ENCODE results near the gene FERMT1. TPM values are rescaled to one million over a fixed set of nuclear protein-coding genes. Genes with fewer than 3 reads are reported as not detected.

FERMT1 gene
- total RNA-seq, 1 donor from 2014 or later: 10.9 TPM

GRCh38 chr20:6122111-6122872 lies 538 bp downstream of the FERMT1 start:
- Mint-ChIP-seq H3K27ac (ENCODE audit: unreplicated experiment) (no peak overlapping the region), H3K4me1 (ENCODE audit: low read depth, unreplicated experiment) (peaks cover 3% of the 10 kb centered on the region), H3K9me3 (ENCODE audit: unreplicated experiment) (no peaks in the 10 kb centered on the region), H3K4me3 (ENCODE audit: unreplicated experiment) (peak overlapping the region; percentile 82), H3K36me3 (ENCODE audit: low read depth, unreplicated experiment) (no peaks in the 10 kb centered on the region), H3K27me3 (ENCODE audit: low read depth, unreplicated experiment) (no peaks in the 10 kb centered on the region)
- FAIRE-seq (no peak), DNase-seq (ENCODE audit: low read depth) (peak; percentile 55)
- no peak for TF ChIP-seq CTCF (IDR thresholded peaks at IDR 0.05; ENCODE audit: insufficient read depth, low read depth, low read length)
- TF ChIP-seq EZH2 (IDR thresholded peaks at IDR 0.05; ENCODE audit: insufficient read depth, low read length): no peak
- H3K27me3 ChIP-seq (ENCODE audit: insufficient read depth, low read length): no peaks in the 10 kb centered on the region
- peak overlapping the region; percentile 68 for H3K4me3 ChIP-seq (ENCODE audit: insufficient read depth, low read depth, low read length)
- no peaks in the 10 kb centered on the region for H3K36me3 ChIP-seq (ENCODE audit: insufficient read depth, low read length)
- peak overlapping the region; percentile 74 for H3K9ac ChIP-seq (ENCODE audit: low read length)
- H3K79me2 ChIP-seq (ENCODE audit: insufficient read depth, low read length): no peaks in the 10 kb centered on the region
- peaks cover 14% of the 10 kb centered on the region for H3K4me1 ChIP-seq (ENCODE audit: insufficient read depth, low read length)
- no peaks in the 10 kb centered on the region for H4K20me1 ChIP-seq (ENCODE audit: insufficient read depth, low read length)
- peak overlapping the region; percentile 93 for H2AFZ ChIP-seq (ENCODE audit: low read depth, low read length)
- no peak overlapping the region for H3K27ac ChIP-seq (ENCODE audit: low read depth, low read length)
- H3K9me3 ChIP-seq (ENCODE audit: insufficient read depth, low read depth, low read length): no peaks in the 10 kb centered on the region
- H3K4me2 ChIP-seq (ENCODE audit: low read length): peak overlapping the region; percentile 90

- H3K4me3 Mint-ChIP-seq (ENCODE audit: unreplicated experiment): peak overlapping the region; percentile 77
- no peaks in the 10 kb centered on the region for H3K79me2 ChIP-seq (ENCODE audit: insufficient read depth, low read length)
- H3K36me3 Mint-ChIP-seq (ENCODE audit: low read depth, unreplicated experiment): peaks cover 3% of the 10 kb centered on the region
- no peaks in the 10 kb centered on the region for H3K9me3 Mint-ChIP-seq (ENCODE audit: unreplicated experiment)
- no peak for TF ChIP-seq EZH2 (IDR thresholded peaks at IDR 0.05; ENCODE audit: insufficient read depth, low read length)
- no peaks in the 10 kb centered on the region for H4K20me1 ChIP-seq (ENCODE audit: insufficient read depth, low read length)
- no peaks in the 10 kb centered on the region for H3K27me3 ChIP-seq (ENCODE audit: insufficient read depth, low read length)
- no peak for DNase-seq (ENCODE audit: low read depth)
- FAIRE-seq: no peak
- peaks cover 14% of the 10 kb centered on the region for H3K4me1 ChIP-seq (ENCODE audit: insufficient read depth, low read length)
- H3K9me3 ChIP-seq (ENCODE audit: insufficient read depth, low read depth, low read length): no peaks in the 10 kb centered on the region
- no peaks in the 10 kb centered on the region for H3K36me3 ChIP-seq (ENCODE audit: insufficient read depth, low read length)
- H3K4me3 ChIP-seq (ENCODE audit: insufficient read depth, low read depth, low read length): no peak overlapping the region
- peak overlapping the region; percentile 90 for H3K4me2 ChIP-seq (ENCODE audit: low read length)
- H3K27ac Mint-ChIP-seq (ENCODE audit: unreplicated experiment): no peak overlapping the region
- H3K9ac ChIP-seq (ENCODE audit: low read length): no peak overlapping the region
- H3K27ac ChIP-seq (ENCODE audit: low read depth, low read length): no peak overlapping the region
- no peak overlapping the region for H2AFZ ChIP-seq (ENCODE audit: low read depth, low read length)
- peaks cover 3% of the 10 kb centered on the region for H3K4me1 Mint-ChIP-seq (ENCODE audit: low read depth, unreplicated experiment)
- no peaks in the 10 kb centered on the region for H3K27me3 Mint-ChIP-seq (ENCODE audit: low read depth, unreplicated experiment)
These were observed 1.3 kb downstream of the FERMT1 start for GRCh38 chr20:6121504-6121903.

GRCh38 chr20:6120491-6120988 lies 2.3 kb downstream of the FERMT1 start:
- H3K9ac ChIP-seq (ENCODE audit: low read length): no peak overlapping the region
- H3K27me3 Mint-ChIP-seq (ENCODE audit: low read depth, unreplicated experiment): no peaks in the 10 kb centered on the region
- no peak overlapping the region for H3K4me3 ChIP-seq (ENCODE audit: insufficient read depth, low read depth, low read length)
- no peak for TF ChIP-seq CTCF (IDR thresholded peaks at IDR 0.05; ENCODE audit: insufficient read depth, low read depth, low read length)
- TF ChIP-seq EZH2 (IDR thresholded peaks at IDR 0.05; ENCODE audit: insufficient read depth, low read length): no peak
- H3K4me3 Mint-ChIP-seq (ENCODE audit: unreplicated experiment): no peak overlapping the region
- H3K79me2 ChIP-seq (ENCODE audit: insufficient read depth, low read length): no peaks in the 10 kb centered on the region
- peaks cover 14% of the 10 kb centered on the region for H3K4me1 ChIP-seq (ENCODE audit: insufficient read depth, low read length)
- peaks cover 5% of the 10 kb centered on the region for H3K36me3 Mint-ChIP-seq (ENCODE audit: low read depth, unreplicated experiment)
- no peaks in the 10 kb centered on the region for H3K36me3 ChIP-seq (ENCODE audit: insufficient read depth, low read length)
- DNase-seq (ENCODE audit: low read depth) (no peak), FAIRE-seq (no peak)
- no peaks in the 10 kb centered on the region for H4K20me1 ChIP-seq (ENCODE audit: insufficient read depth, low read length)
- no peaks in the 10 kb centered on the region for H3K27me3 ChIP-seq (ENCODE audit: insufficient read depth, low read length)
- H3K27ac Mint-ChIP-seq (ENCODE audit: unreplicated experiment): no peak overlapping the region
- peaks cover 3% of the 10 kb centered on the region for H3K4me1 Mint-ChIP-seq (ENCODE audit: low read depth, unreplicated experiment)
- no peaks in the 10 kb centered on the region for H3K9me3 ChIP-seq (ENCODE audit: insufficient read depth, low read depth, low read length)
- no peak overlapping the region for H3K27ac ChIP-seq (ENCODE audit: low read depth, low read length)
- H3K4me2 ChIP-seq (ENCODE audit: low read length): no peak overlapping the region
- H3K9me3 Mint-ChIP-seq (ENCODE audit: unreplicated experiment): no peaks in the 10 kb centered on the region
- no peak overlapping the region for H2AFZ ChIP-seq (ENCODE audit: low read depth, low read length)

All from astrocyte (in vitro differentiated cells and primary cell).